ENCODE results near the gene CEP290.

CEP290 gene

DNA sequence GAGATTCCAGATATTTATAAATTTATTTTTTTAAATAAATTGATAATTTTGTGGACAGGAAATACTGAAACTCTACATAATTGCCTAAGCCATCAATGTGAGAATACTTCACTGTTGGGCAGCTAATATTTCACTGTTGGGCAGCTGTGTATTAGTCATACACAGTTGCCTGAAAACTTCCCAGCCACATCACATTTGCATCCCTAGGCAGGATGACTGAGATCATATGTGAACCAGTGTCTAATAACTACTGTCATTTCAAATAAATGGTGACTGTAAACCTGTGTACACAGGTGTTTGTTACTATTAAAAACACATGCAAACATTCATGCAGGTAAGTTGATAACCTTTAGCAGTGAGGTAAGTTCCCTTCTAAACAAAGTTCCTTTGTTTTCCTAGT lies 44.1 kb upstream of the CEP290 start:
- Histone ChIP-seq H3K9ac (ENCODE audit: low read length) (no peak overlapping the region), H3K23ac (ENCODE audit: low read length) (no peak overlapping the region), H3K4me3 (ENCODE audit: low read depth, low read length) (no peak overlapping the region), H3K14ac (ENCODE audit: low read length) (no peak overlapping the region), H4K91ac (ENCODE audit: low read depth, low read length) (no peak overlapping the region), H3K18ac (ENCODE audit: low read length) (no peak overlapping the region), H3K4me2 (ENCODE audit: low read length) (no peak overlapping the region), H2AK5ac (ENCODE audit: low read length) (no peak overlapping the region), H3K27me3 (ENCODE audit: insufficient read depth, low read length) (no peaks in the 10 kb centered on the region), H2BK5ac (ENCODE audit: low read depth, low read length, poor library complexity) (no peak overlapping the region), H2BK12ac (ENCODE audit: low read length) (no peak overlapping the region), H2BK120ac (ENCODE audit: insufficient read depth, low read length, poor library complexity) (no peak overlapping the region), H3K79me2 (ENCODE audit: control insufficient read depth, insufficient read depth, low read length, poor library complexity) (no peaks in the 10 kb centered on the region), H4K8ac (ENCODE audit: low read depth, low read length) (no peak overlapping the region), H3K27ac (ENCODE audit: low read depth, low read length) (no peak overlapping the region), H3K79me1 (ENCODE audit: low read length) (no peaks in the 10 kb centered on the region), H3K4ac (ENCODE audit: low read depth, low read length) (no peak overlapping the region), H4K12ac (ENCODE audit: low read depth, low read length) (no peak overlapping the region), H3K9me3 (ENCODE audit: insufficient read depth, low read depth, low read length) (no peaks in the 10 kb centered on the region), H3K4me1 (ENCODE audit: control insufficient read depth in 1 of 2, insufficient read depth in 2 of 2, low read length in 2 of 2) (peaks cover 0 to 2% of the 10 kb centered on the region in 2 experiments), H2AFZ (ENCODE audit: insufficient read depth, low read length, poor library complexity) (no peak overlapping the region), H3K36me3 (ENCODE audit: control insufficient read depth in 1 of 2, insufficient read depth in 2 of 2, low read length in 2 of 2) (peaks cover 0 to 3% of the 10 kb centered on the region in 2 experiments)
- DNase-seq = no peak

GRCh38 chr12:88185279-88185678 lies 43.4 kb upstream of the CEP290 start:
- Histone ChIP-seq H3K27me3 (ENCODE audit: insufficient read depth, low read length) (no peaks in the 10 kb centered on the region), H3K23ac (ENCODE audit: low read length) (no peak overlapping the region), H3K79me2 (ENCODE audit: control insufficient read depth, insufficient read depth, low read length, poor library complexity) (no peaks in the 10 kb centered on the region), H2AK5ac (ENCODE audit: low read length) (no peak overlapping the region), H3K18ac (ENCODE audit: low read length) (no peak overlapping the region), H4K8ac (ENCODE audit: low read depth, low read length) (no peak overlapping the region), H3K9ac (ENCODE audit: low read length) (no peak overlapping the region), H4K12ac (ENCODE audit: low read depth, low read length) (no peak overlapping the region), H3K36me3 (ENCODE audit: control insufficient read depth in 1 of 2, insufficient read depth in 2 of 2, low read length in 2 of 2) (peaks cover 0 to 3% of the 10 kb centered on the region in 2 experiments), H3K4me1 (ENCODE audit: control insufficient read depth in 1 of 2, insufficient read depth in 2 of 2, low read length in 2 of 2) (peaks cover 0 to 2% of the 10 kb centered on the region in 2 experiments), H3K4me3 (ENCODE audit: low read depth, low read length) (no peak overlapping the region), H3K4me2 (ENCODE audit: low read length) (no peak overlapping the region), H3K79me1 (ENCODE audit: low read length) (no peaks in the 10 kb centered on the region), H2BK12ac (ENCODE audit: low read length) (no peak overlapping the region), H3K9me3 (ENCODE audit: insufficient read depth, low read depth, low read length) (no peaks in the 10 kb centered on the region), H2BK120ac (ENCODE audit: insufficient read depth, low read length, poor library complexity) (no peak overlapping the region), H3K14ac (ENCODE audit: low read length) (no peak overlapping the region), H2BK5ac (ENCODE audit: low read depth, low read length, poor library complexity) (no peak overlapping the region), H2AFZ (ENCODE audit: insufficient read depth, low read length, poor library complexity) (no peak overlapping the region), H3K4ac (ENCODE audit: low read depth, low read length) (no peak overlapping the region), H4K91ac (ENCODE audit: low read depth, low read length) (no peak overlapping the region), H3K27ac (ENCODE audit: low read depth, low read length) (no peak overlapping the region)
- DNase-seq = no peak
- no CpG with 5 or more reads among the region's 2 CpGs for WGBS (ENCODE audit: extremely low coverage, insufficient coverage, insufficient read length)

DNA sequence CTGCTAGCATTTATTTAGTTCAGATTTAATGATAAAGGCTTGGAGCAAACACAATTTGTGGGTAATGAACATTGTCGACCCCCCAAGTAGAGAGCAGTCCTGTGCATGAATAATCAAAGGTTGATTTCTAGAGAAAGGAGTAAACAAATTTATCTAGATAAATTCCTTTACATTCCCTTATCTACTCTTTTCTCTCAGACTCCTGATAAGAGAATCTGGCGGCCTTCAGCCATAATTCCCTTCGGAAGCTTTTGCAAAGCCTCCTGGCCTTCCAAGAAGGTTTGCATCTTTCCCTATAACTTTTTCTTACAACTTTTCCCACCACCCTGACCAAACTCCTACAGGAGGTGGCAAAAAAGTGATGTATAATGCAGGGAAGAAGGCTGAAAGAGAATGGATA lies 42.3 kb upstream of the CEP290 start:
- Histone ChIP-seq H4K12ac (ENCODE audit: low read depth, low read length) (no peak overlapping the region), H4K91ac (ENCODE audit: low read depth, low read length) (no peak overlapping the region), H3K9ac (ENCODE audit: low read length) (no peak overlapping the region), H3K27me3 (ENCODE audit: insufficient read depth, low read length) (no peaks in the 10 kb centered on the region), H3K9me3 (ENCODE audit: insufficient read depth, low read depth, low read length) (no peaks in the 10 kb centered on the region), H3K18ac (ENCODE audit: low read length) (no peak overlapping the region), H3K79me2 (ENCODE audit: control insufficient read depth, insufficient read depth, low read length, poor library complexity) (no peaks in the 10 kb centered on the region), H3K14ac (ENCODE audit: low read length) (no peak overlapping the region), H2BK12ac (ENCODE audit: low read length) (no peak overlapping the region), H3K4me2 (ENCODE audit: low read length) (no peak overlapping the region), H2BK120ac (ENCODE audit: insufficient read depth, low read length, poor library complexity) (no peak overlapping the region), H3K4ac (ENCODE audit: low read depth, low read length) (no peak overlapping the region), H3K4me3 (ENCODE audit: low read depth, low read length) (no peak overlapping the region), H2AK5ac (ENCODE audit: low read length) (no peak overlapping the region), H3K23ac (ENCODE audit: low read length) (no peak overlapping the region), H4K8ac (ENCODE audit: low read depth, low read length) (no peak overlapping the region), H3K79me1 (ENCODE audit: low read length) (no peaks in the 10 kb centered on the region), H3K36me3 (ENCODE audit: control insufficient read depth in 1 of 2, insufficient read depth in 2 of 2, low read length in 2 of 2) (peaks cover 0 to 3% of the 10 kb centered on the region in 2 experiments), H2BK5ac (ENCODE audit: low read depth, low read length, poor library complexity) (no peak overlapping the region), H2AFZ (ENCODE audit: insufficient read depth, low read length, poor library complexity) (no peak overlapping the region), H3K4me1 (ENCODE audit: control insufficient read depth in 1 of 2, insufficient read depth in 2 of 2, low read length in 2 of 2) (peaks cover 0 to 2% of the 10 kb centered on the region in 2 experiments), H3K27ac (ENCODE audit: low read depth, low read length) (no peak overlapping the region)
- no peak for DNase-seq
- no CpG with 5 or more reads among the region's 3 CpGs for WGBS (ENCODE audit: extremely low coverage, insufficient coverage, insufficient read length)

- no peaks in the 10 kb centered on the region for H3K9me3 ChIP-seq (ENCODE audit: insufficient read depth, low read depth, low read length)
- H3K27ac ChIP-seq (ENCODE audit: low read depth, low read length) = no peak overlapping the region
- H2BK5ac ChIP-seq (ENCODE audit: low read depth, low read length, poor library complexity) = no peak overlapping the region
- no peak overlapping the region for H3K4me2 ChIP-seq (ENCODE audit: low read length)
- no peak overlapping the region for H4K12ac ChIP-seq (ENCODE audit: low read depth, low read length)
- H3K79me1 ChIP-seq (ENCODE audit: low read length) = no peaks in the 10 kb centered on the region
- H2BK12ac ChIP-seq (ENCODE audit: low read length) = no peak overlapping the region
- no peaks in the 10 kb centered on the region for H3K27me3 ChIP-seq (ENCODE audit: insufficient read depth, low read length)
- H3K4me3 ChIP-seq (ENCODE audit: low read depth, low read length) = no peak overlapping the region
- WGBS (ENCODE audit: extremely low coverage, insufficient coverage, insufficient read length) = no CpG with 5 or more reads among the region's 3 CpGs
- no peak for DNase-seq
- H4K91ac ChIP-seq (ENCODE audit: low read depth, low read length) = no peak overlapping the region
- H3K4ac ChIP-seq (ENCODE audit: low read depth, low read length) = no peak overlapping the region
- H3K14ac ChIP-seq (ENCODE audit: low read length) = no peak overlapping the region
- no peak overlapping the region for H2AFZ ChIP-seq (ENCODE audit: insufficient read depth, low read length, poor library complexity)
- H3K79me2 ChIP-seq (ENCODE audit: control insufficient read depth, insufficient read depth, low read length, poor library complexity) = no peaks in the 10 kb centered on the region
- peaks cover 0 to 2% of the 10 kb centered on the region in 2 experiments for H3K4me1 ChIP-seq (ENCODE audit: control insufficient read depth in 1 of 2, insufficient read depth in 2 of 2, low read length in 2 of 2)
- no peak overlapping the region for H3K18ac ChIP-seq (ENCODE audit: low read length)
- peaks cover 0 to 3% of the 10 kb centered on the region in 2 experiments for H3K36me3 ChIP-seq (ENCODE audit: control insufficient read depth in 1 of 2, insufficient read depth in 2 of 2, low read length in 2 of 2)
- no peak overlapping the region for H3K9ac ChIP-seq (ENCODE audit: low read length)
- no peak overlapping the region for H4K8ac ChIP-seq (ENCODE audit: low read depth, low read length)
- no peak overlapping the region for H2AK5ac ChIP-seq (ENCODE audit: low read length)
- H2BK120ac ChIP-seq (ENCODE audit: insufficient read depth, low read length, poor library complexity) = no peak overlapping the region
- no peak overlapping the region for H3K23ac ChIP-seq (ENCODE audit: low read length)
These were observed 40.5 kb upstream of the CEP290 start for GRCh38 chr12:88182416-88182815.

Data from trophoblast cell (in vitro differentiated cells and primary cell).